Fibroblast of the aortic adventitia (primary cell): ENCODE measurements around the gene SH3RF3. TPM values are rescaled to one million over a fixed set of nuclear protein-coding genes. Genes with fewer than 3 reads are reported as not detected.

Experiments used
- DNase-seq: peaks from one replicate; pipeline ENCODE4 v3.0.0-alpha.2; 2010; ENCODE audit warnings: low read depth
- H3K4me3 ChIP-seq: 2 replicates; pipeline ENCODE4 v1.5.1; 2011; ENCODE audit warnings: low read depth, mild to moderate bottlenecking, control low read depth, low read length, moderate library complexity
- CTCF ChIP-seq: IDR thresholded peaks from 2 replicates; pipeline ENCODE4 v1.5.1; 2011; ENCODE audit warnings: mild to moderate bottlenecking, low read length, control low read depth, inconsistent platforms; ENCODE audit not compliant: insufficient read depth
- total RNA-seq: library from RNA; depleted of rRNA; stranded (reverse); fragments of >200 nt; gene quantifications from 2 replicates; pipeline ENCODE4 v1.2.3, GENCODE V29; 2012; ENCODE audit warnings: low replicate concordance

Gene SH3RF3
- total RNA-seq, 1 donor = 8.4 TPM

DNA sequence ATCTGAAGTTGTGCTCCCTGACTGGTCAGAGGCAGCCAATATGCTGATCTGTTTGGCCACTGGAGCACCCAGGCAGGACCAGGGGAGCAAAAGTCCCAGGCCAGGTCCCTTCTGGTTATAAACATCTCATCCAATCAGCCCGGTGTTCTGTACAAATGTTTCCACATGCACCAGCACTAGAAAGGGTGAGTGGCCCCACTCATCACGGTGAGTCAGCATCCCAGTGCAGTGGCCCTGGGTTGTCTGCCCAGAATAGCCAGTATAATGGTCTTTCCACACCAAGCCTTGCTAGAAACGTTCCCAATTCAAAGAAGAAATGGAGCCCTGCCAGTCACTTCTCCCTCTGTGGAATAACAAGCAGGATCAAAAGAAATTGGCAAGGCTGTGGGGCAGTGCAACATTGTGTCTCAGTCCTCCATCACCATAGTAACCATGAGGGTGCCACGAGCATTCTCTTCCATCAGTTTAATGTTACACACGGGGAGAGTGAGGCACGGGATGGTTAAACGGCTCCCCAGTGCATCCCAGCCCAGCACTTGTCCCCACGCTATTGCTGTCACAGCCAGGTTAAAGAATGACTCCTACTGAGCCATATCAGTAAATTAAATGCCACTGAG, 309.9 kb downstream of the SH3RF3 start:
- no peak for TF ChIP-seq CTCF
- DNase-seq = peak; percentile 83

GRCh38 chr2:109439390-109439786, 310.4 kb downstream of the SH3RF3 start:
- H3K4me3 ChIP-seq = no peak overlapping the region
- TF ChIP-seq CTCF = no peak
- no peak for DNase-seq

More for the DNA sequence above, 309.9 kb downstream of the SH3RF3 start:
- no peak overlapping the region for H3K4me3 ChIP-seq

DNA sequence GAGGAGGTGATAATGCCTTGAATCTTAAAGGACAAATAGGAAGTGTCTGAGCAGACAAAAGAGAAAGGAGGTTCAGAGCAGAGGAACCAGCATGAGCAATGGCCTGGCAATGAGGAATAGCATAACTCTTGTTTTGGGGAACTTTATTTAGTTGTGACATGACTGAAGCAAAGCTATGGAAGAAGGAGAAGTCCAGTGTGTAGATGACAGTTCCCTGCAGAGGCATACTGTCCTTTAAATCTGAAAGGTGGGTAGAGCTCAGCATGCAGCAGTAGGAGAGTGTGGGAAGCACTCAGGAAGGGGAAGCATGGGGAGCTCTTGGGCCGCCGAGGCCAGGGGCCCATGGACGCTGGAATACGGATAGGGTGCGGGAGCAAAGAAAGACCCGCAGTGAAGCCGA, 311.0 kb downstream of the SH3RF3 start:
- TF ChIP-seq CTCF = no peak
- no peak for DNase-seq
- no peak overlapping the region for H3K4me3 ChIP-seq

GRCh38 chr2:109440499-109441156, 311.6 kb downstream of the SH3RF3 start:
- no peak for DNase-seq
- TF ChIP-seq CTCF = no peak
- H3K4me3 ChIP-seq = no peak overlapping the region

GRCh38 chr2:109442715-109443319, 313.8 kb downstream of the SH3RF3 start:
- TF ChIP-seq CTCF = no peak
- no peak for DNase-seq
- no peak overlapping the region for H3K4me3 ChIP-seq

DNA sequence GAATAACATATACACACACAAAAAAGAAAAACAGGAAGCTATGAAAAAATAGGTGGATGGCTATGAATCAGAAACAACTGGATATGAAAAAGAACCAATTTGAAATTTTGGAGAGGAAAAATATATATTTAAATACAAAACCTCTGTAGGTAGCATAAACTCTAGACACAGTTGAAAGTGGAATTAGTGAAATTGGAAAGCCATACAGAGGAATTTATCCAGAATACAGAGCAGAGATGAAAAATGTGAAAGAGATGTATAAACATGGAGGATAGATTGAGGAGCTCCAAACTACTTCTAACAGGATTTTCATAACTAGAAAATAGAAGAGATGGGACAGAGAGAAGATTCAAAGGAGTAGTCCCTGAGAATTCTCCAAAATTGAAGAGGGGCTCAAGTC, 315.9 kb downstream of the SH3RF3 start:
- no peak overlapping the region for H3K4me3 ChIP-seq
- TF ChIP-seq CTCF = no peak
- DNase-seq = no peak
